ENCODE measurements around the gene DAAM2. TPM values are rescaled to one million over a fixed set of nuclear protein-coding genes. Genes with fewer than 3 reads are reported as not detected.
A peak's percentile ranks its signal among the peaks of the same experiment; 100 is the strongest.

Gene DAAM2
- total RNA-seq, 2 donors from 2014 or later, result 10.1 to 12.2 TPM

DNA sequence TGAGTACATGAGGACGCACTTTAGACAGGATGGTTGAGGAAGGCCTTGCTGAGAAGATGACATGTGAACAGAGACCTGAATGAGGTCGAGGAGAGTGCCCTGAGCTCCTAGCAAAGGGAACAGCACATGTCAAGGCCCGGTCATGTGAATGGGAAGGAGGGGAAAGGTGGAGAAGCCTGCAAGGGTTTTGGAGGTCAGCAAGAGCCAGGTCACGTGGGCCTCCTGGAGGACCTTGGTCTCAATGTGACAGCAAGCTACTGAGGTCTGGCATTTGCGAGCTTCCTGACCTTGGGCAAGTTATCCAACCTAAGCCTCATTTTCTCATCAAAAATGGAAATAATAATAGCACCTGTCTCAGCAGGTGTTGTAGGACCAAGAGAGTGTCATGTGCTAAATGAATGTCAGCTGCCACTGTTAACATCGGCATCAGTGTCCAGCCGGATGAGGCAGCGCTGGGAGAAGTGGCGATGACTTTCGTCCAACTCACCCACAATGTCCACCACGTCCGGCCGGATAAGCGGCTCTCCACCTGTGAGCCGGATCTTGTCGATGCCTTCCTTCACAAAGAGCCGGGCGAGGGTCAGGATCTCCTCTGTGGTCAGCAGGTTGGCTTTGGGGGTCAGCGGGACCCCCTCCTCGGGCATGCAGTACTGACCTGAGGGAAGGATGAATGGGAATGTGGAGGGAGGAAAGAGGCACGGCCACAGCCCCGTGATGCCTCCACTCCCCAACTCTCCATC is 133.2 kb downstream of the DAAM2 start:
- Histone ChIP-seq H3K27ac (no peak overlapping the region), H3K4me3 (no peak overlapping the region)
- TF ChIP-seq, protein P1, sequence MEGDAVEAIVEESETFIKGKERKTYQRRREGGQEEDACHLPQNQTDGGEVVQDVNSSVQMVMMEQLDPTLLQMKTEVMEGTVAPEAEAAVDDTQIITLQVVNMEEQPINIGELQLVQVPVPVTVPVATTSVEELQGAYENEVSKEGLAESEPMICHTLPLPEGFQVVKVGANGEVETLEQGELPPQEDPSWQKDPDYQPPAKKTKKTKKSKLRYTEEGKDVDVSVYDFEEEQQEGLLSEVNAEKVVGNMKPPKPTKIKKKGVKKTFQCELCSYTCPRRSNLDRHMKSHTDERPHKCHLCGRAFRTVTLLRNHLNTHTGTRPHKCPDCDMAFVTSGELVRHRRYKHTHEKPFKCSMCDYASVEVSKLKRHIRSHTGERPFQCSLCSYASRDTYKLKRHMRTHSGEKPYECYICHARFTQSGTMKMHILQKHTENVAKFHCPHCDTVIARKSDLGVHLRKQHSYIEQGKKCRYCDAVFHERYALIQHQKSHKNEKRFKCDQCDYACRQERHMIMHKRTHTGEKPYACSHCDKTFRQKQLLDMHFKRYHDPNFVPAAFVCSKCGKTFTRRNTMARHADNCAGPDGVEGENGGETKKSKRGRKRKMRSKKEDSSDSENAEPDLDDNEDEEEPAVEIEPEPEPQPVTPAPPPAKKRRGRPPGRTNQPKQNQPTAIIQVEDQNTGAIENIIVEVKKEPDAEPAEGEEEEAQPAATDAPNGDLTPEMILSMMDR (IDR thresholded peaks at IDR 0.05), result no peak
- no peak for TF ChIP-seq POLR2A (IDR thresholded peaks at IDR 0.05)

GRCh38 chr6:39925931-39926290 is 133.7 kb downstream of the DAAM2 start:
- Histone ChIP-seq H3K36me3 (replicated peaks in 1 of 2; ENCODE audit: insufficient read depth in 1 of 2, low read depth in 2 of 2) (no peaks in the 10 kb centered on the region), H3K9me3 (no peaks in the 10 kb centered on the region), H3K4me3 (no peak overlapping the region), H3K4me1 (peaks cover 50% of the 10 kb centered on the region), H3K27me3 (no peaks in the 10 kb centered on the region), H3K27ac (no peak overlapping the region)
- intact Hi-C loops (cut with DNase I), result no loop called here
- DNase-seq, result no peak
- no peak for ATAC-seq
- TF ChIP-seq, protein P1 (IDR thresholded peaks at IDR 0.05), result no peak
- TF ChIP-seq POLR2A (IDR thresholded peaks at IDR 0.05), result no peak
- WGBS, 2 donors, result 81 to 100% methylated on average over 2 to 3 of the region's 3 CpGs

More for the DNA sequence above, 133.2 kb downstream of the DAAM2 start:
- H3K36me3 ChIP-seq (replicated peaks in 1 of 2; ENCODE audit: insufficient read depth in 1 of 2, low read depth in 2 of 2), result no peaks in the 10 kb centered on the region
- no peaks in the 10 kb centered on the region for H3K27me3 ChIP-seq
- intact Hi-C loops (cut with DNase I), result no loop called here
- H3K9me3 ChIP-seq, result no peaks in the 10 kb centered on the region
- no peak for DNase-seq
- ATAC-seq, result no peak
- peaks cover 50% of the 10 kb centered on the region for H3K4me1 ChIP-seq
- 91% methylated on average over 22 of the region's 22 CpGs for WGBS, 2 donors

DNA sequence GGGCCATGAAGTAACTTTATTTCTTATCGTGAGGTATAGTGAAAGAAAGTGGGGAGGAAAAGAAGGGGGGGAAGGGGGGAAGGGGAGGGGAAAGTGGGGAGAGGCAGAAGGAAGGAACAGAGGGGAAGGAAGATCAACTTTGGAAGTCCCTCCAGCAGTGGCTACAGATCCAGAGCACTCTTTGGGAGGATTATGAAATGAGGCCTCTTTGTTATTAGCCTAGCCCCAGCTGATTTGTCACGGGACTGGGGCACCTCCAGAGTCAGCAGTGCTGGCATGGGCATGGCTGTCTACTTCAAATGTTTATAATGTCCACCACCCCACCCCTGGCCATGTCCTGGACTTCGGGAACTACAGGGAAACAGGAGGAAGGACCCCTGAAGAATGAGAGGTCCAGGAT is 134.5 kb downstream of the DAAM2 start:
- H3K4me1 ChIP-seq, result peaks cover 55% of the 10 kb centered on the region
- TF ChIP-seq, protein P1 (IDR thresholded peaks at IDR 0.05), result no peak
- TF ChIP-seq POLR2A (IDR thresholded peaks at IDR 0.05), result no peak
- no peaks in the 10 kb centered on the region for H3K36me3 ChIP-seq (replicated peaks in 1 of 2; ENCODE audit: insufficient read depth in 1 of 2, low read depth in 2 of 2)
- ATAC-seq (no peak), DNase-seq (no peak)
- no peaks in the 10 kb centered on the region for H3K27me3 ChIP-seq
- H3K4me3 ChIP-seq, result no peak overlapping the region
- 78 to 86% methylated on average over 3 of the region's 3 CpGs for WGBS, 2 donors
- no peaks in the 10 kb centered on the region for H3K9me3 ChIP-seq
- intact Hi-C loops (cut with DNase I), result no loop called here
- H3K27ac ChIP-seq, result peak overlapping the region in 1 of 4 donors; percentile 8

DNA sequence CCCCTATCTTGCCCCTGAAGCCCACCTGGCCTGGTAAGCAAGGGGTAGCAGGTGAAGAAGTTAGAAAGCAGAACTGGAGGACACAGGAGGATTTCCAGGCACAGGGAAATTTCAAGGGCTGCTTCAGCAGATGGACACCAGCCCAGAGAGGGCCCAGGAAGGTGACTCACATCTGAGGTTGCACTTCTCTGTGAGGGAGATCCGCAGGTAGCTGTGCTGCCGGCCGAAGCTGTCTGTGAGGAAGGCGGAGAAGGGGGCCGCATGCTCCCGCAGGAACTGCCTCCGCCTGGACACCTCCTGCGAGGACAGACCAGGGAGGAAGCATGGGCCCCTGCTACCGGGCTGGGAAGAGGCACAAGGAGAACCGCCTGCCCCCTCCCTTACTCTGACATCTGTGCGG is 135.0 kb downstream of the DAAM2 start:
- peak in 1 of 4 donors; percentile 33 for DNase-seq
- peaks cover 60% of the 10 kb centered on the region for H3K4me1 ChIP-seq

More for the DNA sequence above, 135.0 kb downstream of the DAAM2 start:
- H3K4me3 ChIP-seq, result no peak overlapping the region
- no peaks in the 10 kb centered on the region for H3K27me3 ChIP-seq
- no peaks in the 10 kb centered on the region for H3K9me3 ChIP-seq
- no peaks in the 10 kb centered on the region for H3K36me3 ChIP-seq (replicated peaks in 1 of 2; ENCODE audit: insufficient read depth in 1 of 2, low read depth in 2 of 2)
- intact Hi-C loops (cut with DNase I), result no loop called here
- TF ChIP-seq, protein P1 (IDR thresholded peaks at IDR 0.05), result no peak
- no peak for TF ChIP-seq POLR2A (IDR thresholded peaks at IDR 0.05)
- no peak for ATAC-seq
- H3K27ac ChIP-seq, result peak overlapping the region in 1 of 4 donors; percentile 8
- 83 to 91% methylated on average over 1 to 11 of the region's 11 CpGs for WGBS, 2 donors

Data from body of pancreas (tissue), 4 donors.